HG02885 (cell line): ENCODE results near the gene SVOPL.

ENCODE experiments used
- ATAC-seq: cut with Tn5 transposase; IDR thresholded peaks from one replicate; pipeline ENCODE4 v1.9.1; 2021; ENCODE audit warnings: mild to moderate bottlenecking; ENCODE audit not compliant: unreplicated experiment, poor library complexity

Gene SVOPL

DNA sequence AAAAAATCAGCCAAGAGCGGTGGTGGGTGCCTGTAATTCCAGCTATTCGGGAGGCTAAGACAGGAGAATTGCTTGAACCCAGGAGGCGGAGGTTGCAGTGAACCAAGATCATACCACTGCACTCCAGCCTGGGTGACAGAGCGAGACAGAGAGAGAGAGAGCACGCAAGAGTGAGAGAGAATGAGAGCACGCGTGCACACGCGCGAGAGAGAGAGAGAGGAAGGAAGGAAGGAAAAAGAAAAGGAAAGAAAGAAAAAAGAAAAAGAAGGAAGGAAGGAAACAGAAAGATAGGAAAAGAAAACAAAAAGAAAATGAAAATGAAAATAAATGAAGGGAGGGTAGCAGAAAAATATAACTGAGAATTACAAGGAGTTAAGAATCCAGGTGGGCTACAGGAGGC lies 82.7 kb downstream of the SVOPL start:
- ATAC-seq = no peak

DNA sequence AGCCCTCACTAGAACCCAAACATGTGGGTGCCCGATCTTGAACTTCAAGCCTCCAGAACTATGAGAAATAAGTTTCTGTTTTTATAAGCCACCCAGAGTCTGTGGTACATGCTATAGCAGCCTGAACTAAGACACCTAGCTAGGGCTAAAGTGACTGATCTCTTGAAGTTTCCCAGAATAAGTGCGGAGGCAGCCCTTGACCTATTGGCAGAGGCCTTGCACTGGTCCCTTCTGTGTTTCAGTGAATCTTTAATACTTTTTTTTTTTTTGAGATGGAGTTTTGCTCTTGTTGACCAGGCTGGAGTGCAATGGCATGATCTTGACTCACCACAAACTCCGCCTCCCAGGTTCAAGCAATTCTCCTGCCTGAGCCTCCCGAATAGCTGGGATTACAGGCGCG lies 85.1 kb downstream of the SVOPL start:
- no peak for ATAC-seq

DNA sequence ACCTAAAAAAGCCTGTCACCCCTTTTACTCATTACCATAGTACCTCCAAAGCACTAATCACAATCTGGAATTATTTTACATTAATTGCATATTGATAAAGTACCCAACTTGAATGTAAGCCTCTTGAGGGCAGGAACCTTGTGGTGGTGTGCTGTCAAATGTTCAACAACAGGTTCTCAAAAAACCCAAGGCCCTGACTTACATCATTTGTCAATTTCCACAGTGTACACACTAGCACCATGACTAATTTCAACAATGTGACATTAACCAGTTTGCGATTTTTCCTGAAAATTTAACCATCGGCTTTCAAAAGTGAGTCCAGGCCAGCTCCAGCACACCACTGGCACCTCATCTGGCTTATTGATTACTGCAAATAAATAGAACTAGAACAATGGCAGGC lies 87.5 kb downstream of the SVOPL start:
- no peak for ATAC-seq

DNA sequence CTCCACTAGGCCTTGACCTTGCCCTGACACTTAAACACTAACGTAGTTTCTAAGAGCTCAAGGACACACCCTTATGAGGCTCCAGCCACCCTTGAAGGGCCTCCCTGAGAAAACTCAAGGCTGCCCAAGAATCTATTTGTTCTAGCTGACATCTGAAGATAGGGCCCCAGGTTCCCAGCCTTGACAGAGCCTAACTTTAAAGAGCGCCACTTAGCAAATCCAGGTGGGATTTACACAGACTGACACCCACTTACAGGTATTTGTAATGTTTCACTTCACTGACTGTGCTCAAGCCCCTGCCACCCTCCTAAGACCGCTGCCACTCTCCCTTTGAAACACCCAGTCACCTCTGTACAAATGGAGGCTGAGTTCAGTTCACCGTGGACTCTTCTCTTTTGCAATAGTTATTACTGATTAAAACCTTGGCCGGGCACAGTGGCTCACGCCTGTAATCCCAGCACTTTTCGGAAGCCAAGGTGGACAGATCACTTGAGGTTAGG lies 90.4 kb downstream of the SVOPL start:
- ATAC-seq = no peak

DNA sequence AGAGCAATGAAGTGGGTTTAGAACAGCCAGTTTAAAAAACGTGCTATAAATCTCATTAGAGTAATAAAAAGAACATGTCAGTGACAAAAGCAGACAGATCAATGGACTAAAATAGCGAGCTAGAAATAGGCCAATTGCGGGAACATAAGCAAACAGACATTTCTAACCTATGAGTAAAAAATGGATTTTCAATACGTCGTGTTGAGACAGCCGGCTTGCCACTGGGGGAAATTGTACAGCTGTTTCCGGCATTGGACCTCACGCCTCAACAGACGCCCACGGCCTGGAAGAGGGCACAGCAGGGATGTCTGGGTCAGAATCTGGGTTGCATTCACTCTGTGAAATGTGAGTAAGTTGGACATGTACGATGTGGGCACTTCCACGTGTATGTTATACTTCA lies 92.9 kb downstream of the SVOPL start:
- ATAC-seq = peak; percentile 82

DNA sequence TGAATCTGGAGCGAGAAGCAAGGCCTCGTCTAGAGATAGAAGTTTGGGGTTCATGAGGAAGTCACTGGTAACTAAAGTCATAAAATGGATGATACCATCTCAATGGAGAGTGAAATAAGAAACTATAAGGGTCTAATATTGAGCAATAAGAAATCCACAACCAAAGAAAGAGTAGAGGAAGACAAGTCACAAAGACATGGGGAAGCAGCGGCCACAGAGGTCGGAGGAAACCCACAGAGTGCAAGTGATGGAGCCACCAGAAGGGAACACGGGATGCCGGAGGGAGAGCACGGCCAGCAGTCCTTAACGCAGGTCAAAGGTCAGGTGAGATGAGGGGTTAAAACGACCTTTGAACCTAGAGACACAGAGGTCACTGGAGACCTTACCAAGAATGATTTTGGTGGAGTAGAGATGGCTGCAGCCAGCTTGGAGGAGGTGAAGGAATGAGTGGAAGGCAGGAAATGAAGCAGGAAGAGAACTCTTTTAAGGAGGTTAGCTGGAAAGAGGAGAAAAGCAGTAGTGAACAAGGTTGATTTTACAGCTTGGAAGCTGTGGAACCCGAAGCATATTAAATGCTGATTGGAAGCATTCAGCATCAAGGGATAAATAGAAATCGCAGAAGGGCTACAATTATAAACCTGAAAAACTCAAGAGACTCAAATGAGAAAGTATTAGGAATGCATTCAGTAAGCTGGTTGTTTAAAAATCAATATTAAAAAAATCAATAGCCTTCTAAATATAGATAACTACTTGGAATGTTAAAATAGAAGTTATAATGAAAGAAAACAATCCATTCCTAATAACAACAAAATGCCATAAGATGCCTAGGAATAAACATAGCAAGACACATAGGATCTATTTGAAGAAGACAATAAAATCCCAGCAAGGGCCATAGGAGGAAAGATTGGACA lies 93.7 kb downstream of the SVOPL start:
- no peak for ATAC-seq

DNA sequence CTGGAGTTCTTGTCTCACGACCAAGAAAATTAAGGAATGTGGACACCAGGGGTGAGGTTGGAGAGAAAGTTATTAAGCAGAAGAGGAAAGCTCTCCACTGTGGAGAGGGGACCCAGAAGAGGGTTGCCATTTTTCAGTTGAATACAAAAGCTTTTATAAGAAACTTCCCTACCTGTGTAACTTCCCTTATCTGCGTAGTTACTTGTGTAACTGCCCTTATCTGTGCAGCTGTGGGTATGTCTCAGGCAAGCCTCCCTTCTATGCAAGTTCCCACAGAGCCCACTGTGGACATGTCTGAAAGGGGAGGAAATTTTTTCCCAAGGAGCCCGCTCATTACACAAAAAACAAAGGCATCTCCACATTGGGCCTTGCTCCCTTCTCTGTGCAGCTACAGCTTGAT lies 94.9 kb downstream of the SVOPL start:
- no peak for ATAC-seq

DNA sequence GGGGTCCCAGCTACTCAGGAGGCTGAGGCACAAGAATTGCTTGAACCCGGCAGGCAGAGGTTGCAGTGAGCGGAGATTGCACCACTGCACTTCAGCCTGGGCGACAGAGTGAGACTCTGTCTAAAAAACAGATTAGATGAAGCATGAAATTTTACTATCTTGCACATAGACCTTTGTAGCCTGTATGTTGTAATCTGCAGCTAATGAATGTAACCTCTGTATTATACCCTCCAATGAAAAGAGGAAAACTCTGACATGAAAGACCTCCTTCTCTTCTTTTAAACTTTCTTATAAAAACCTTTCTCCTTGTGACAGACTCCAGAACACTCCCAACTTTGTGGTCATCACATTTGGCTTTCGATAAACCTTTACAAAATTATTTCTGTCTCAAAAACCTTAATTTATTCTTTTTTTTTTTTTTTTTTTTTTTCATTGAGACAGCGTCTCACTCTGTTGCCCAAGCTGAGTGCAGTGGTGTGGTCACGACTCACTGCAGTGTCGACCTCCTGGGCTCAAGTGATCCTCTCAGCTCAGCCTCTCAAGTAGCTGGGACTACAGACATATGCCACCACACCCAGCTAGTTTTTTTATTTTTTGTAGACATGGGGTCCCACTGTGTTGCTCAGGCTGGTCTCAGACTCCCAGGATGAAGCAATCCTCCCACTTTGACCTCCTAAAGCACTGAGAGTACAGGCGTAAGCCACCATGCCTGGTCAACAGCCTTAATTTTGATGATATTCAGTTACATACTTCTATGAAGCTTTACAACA lies 97.4 kb downstream of the SVOPL start:
- ATAC-seq = no peak

DNA sequence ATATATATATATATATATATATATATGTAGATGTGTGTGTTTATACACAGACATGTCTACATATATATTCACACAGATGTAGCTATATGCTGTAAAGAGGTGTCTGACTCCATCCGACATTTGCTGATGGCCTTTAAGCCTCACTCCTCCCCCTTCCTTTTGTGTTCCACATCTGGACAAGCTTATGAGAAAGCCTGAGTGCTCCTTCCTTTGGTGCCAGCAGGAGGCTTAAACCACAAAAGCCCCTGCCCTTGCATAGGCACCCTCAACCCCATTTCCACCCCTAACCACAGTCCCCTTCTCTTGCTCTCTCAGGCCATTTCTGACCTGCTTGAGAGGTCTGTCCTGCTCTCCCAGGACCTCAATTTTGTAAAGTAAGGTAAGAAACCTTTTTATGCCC lies 98.7 kb downstream of the SVOPL start:
- no peak for ATAC-seq

DNA sequence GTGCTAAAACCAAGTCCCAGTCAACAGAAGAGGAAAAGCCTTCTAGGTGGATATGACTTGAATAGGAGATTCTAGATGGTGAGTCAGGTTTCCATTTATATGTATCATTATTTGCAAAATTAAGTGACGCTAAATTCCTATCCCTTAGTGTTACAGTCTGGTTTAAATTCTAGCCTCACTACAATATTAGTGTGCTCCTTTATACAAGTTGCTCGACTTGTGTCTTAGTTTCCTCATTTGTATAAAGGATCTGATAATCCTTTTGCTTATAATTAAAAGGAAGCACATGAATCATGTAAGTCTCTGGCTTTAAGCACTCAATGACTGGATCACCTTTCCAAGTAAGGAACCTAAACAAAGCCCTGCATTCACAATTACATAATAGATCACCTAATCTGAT lies 105.7 kb downstream of the SVOPL start:
- no peak for ATAC-seq

DNA sequence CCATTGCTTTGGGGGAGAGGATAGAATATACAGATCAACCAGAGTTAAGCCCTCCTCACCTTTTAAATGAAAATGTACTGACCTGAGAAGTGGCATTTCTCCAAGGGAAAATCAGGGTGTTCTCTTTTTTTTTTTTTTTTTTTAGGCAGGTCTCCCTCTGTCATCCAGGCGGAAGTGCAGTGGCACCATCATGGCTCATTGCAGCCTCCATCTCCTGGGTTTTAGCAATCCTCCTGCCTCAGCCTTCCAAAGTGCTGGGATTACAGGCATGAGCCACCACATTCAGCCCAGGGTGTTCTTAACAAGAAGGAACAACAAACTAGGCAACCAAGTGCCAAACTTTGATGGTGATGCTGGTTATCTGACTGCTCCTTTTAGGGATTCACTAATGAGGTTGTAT lies 111.0 kb downstream of the SVOPL start:
- no peak for ATAC-seq

DNA sequence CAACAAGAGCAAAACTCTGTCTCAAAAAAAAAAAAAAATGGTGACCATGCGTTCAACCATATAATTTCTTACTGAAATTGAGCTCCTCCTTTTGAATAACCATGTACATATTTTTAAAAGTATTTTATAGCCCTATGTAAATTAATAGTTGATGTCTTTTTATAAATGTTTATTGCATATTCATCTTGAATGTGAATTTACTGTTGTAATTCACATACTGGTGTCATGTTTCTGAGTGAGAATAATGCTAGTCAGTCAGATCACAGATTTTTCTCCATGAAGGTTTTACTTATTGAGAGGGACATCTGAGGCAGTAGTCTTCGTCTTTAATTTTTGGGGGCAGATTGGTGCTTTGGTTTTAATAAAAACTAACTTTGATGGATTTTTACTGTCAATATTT lies 112.2 kb downstream of the SVOPL start:
- no peak for ATAC-seq

DNA sequence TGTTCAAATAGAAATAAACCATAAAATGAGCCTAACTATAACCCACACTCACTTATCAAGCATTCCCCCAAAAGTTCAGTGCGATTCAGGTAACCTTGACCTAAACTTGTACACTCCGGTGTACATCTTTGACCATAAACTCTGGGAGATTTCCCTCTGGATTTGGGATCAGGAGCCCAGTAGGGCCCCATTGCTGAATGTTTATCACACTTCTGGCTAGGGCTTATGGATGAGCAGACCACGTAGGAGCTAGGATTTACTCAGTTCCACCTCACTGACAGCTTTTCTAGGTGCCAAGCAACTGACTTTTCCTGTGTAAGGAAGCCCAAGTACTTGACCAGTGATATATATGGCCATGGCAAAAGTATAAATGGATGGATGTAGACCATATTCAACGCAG lies 113.7 kb downstream of the SVOPL start:
- no peak for ATAC-seq

DNA sequence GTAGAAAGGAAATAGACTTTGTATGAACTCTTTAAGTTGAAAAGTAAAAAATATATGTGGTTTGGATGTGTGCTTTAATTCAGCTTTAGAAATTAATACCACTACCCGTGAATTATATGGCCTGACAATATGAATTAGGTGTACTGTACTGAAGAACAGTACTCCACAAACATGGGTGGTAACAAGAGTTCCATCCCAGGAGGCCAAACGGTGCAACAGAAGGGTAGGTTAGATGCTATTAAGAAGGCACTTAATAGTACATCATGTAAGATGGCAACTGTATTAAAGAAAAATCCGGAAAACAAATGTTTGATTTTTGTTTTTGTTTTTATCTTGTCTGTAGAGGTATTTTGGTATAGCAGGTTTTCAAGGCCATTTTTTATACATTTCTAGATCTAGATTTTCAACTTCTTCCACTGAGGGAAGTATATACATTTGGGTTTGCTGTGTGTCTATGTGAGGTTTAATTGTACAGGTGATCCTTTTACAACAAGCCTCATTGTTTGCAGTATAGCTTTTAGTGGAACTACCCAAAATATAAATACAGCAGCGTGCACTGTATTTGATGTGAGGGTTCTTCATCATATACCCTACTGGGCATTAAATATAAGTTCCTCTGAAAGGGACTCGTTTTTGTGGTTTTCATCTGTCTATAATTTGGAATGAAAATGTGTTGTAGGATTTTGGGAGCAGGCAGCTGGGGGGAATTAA lies 115.7 kb downstream of the SVOPL start:
- no peak for ATAC-seq

DNA sequence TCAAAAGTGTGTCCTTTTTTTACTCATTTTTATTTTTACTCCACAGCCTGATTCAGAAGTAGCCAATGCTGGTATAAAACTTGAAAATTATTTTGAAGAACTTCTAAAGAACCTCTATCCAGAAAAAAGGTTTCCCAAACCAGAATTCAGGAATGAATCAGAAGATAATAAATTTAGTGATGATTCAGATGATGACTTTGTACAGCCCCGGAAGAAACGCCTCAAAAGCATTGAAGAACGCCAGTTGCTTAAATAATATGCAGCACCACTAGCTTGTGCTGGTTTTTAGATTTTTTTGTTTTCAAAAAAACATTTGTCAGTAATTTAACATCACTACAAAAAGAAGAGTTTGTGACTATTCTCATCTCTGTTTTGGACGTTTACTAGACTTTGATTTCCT lies 116.5 kb downstream of the SVOPL start:
- ATAC-seq = no peak

DNA sequence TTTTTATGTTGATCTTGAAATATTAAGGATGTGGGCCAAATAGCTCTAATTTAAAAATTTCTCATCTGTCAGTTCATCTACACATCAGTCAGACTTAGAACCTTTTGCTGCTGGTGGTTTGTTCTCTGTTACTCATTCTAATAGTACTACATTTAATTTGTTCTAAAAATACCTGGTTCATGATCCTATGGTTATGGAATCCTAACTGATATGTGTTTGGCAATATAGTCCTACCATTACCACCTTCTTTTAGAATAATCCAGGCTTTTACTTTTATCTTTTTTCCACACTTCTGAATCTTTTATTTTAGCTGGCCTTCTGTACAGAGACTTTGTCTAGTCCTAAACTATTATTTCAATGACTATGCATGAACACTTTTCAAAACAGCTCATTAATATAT lies 116.9 kb downstream of the SVOPL start:
- ATAC-seq = no peak

DNA sequence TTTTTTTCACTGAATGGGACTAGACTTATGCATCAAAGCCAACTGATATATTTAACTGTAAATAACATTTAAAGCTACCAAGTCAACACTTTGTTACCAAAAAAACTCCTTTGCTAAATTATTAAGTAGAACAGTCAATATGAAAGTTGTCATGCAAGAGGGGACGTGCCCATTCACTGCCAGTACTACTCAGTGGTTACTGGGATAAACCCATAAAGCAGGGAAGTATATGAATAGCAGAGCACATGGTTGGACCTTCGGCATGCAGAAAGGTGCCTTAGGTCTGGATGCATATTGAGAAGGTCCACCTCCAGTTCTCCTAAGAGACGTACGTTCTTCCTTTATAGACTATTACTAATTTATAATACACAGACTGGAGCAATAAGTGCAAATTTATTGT lies 120.1 kb downstream of the SVOPL start:
- no peak for ATAC-seq

DNA sequence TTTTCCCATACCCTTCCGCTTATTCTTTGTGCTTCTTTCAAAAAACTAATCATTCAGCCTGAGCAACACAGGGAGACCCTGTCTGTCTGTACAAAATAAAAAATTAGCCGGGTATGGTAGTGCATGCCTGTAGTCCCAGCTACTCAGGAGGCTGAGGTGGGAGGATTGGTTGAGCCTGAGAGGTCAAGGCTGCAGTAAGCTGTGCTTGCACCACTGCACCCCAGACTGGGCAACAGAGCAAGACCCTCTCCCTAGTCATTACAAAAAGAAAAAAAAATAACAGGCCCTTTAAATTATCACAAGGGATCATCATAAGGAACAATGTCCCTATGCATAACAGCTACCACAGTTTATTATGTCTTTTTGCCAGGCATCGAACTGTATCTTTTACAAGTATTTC lies 121.5 kb downstream of the SVOPL start:
- no peak for ATAC-seq

DNA sequence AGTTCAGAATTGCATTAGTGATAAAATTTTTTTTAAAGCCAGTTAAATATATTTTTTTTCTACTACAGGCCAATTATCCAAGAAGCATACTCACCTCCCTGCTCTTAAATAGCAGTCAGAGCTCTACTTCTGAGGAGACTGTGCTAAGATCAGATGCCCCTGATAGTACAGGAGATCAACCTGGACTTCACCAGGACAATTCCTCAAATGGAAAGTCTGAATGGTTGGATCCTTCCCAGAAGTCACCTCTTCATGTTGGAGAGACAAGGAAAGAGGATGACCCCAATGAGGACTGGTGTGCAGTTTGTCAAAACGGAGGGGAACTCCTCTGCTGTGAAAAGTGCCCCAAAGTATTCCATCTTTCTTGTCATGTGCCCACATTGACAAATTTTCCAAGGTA lies 122.0 kb downstream of the SVOPL start:
- no peak for ATAC-seq

DNA sequence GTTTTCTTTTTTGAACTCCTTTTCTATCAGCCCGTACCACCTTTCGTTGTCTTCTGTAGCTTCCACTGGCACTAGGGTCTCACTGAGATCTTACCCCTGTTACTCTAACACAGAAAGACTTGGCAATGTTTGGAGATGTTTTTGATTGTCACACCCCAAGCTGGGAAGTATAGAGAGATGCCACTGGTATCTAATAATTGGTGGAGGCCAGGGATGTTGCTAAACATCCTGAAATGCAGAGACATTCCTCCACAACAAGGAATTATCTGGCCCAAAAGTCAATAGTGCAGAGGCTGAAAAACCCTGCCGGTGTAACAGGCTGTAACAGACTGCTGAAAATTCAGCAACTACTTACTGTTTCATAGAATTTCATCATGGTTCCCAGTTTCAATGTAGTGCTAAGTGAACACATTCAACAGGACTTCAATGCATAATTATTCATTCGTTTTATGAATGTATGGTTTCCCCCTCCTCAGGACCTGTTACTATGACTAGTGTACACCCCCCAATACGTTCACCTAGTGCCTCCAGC lies 125.2 kb downstream of the SVOPL start:
- no peak for ATAC-seq

DNA sequence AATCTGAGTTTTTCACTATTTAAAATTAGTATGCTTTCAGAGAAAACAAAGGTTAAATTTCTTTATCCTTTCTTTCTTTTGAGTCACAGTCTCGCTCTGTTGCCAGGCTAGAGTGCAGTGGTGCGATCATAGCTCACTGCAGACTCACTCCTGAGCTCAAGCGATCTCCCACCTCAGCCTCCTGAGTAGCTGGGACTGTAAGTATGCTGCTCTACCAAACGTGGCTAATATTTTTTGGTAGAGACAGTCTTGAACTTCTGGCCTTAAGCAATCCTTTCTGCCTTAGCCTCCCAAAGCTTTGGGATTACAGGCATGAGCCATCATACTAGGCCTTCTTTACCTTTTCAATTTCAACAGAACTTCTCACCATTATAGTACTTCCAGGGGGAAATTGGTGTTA lies 127.4 kb downstream of the SVOPL start:
- no peak for ATAC-seq
